Islet precursor cell (in vitro differentiated cells): ENCODE data around the gene GADL1.

Experiments
- DNase-seq: peaks from one replicate; pipeline ENCODE4 v3.0.0-alpha.2; 2018

Gene GADL1

DNA sequence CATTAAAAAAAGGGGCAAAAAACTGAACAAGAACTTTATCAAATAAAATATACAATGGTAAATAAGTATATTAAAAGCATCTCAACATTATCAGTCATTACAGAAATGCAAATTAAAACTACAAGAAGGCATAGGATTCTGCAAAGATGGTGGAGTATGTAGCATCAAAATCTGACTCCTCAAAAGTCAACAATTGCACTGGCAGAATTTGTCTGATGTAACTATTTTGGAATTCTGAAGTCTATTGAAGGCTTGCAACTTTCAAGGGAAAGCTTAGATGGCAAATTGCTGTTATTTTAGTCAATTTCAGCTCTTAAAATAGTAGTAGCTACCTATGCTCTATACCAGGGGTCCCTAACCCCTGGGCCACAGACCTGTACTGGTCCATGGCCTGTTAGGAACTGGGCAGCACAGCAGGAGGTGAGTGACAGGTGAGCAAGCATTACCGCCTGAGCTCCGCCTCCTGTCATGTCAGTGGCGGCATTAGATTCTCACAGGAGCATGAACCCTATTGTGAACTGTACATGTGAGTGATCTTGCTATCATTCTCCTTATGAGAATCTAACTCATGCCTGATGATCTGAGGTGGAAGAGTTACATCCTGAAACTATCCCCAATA lies 180.5 kb downstream of the GADL1 start:
- no peak for DNase-seq

DNA sequence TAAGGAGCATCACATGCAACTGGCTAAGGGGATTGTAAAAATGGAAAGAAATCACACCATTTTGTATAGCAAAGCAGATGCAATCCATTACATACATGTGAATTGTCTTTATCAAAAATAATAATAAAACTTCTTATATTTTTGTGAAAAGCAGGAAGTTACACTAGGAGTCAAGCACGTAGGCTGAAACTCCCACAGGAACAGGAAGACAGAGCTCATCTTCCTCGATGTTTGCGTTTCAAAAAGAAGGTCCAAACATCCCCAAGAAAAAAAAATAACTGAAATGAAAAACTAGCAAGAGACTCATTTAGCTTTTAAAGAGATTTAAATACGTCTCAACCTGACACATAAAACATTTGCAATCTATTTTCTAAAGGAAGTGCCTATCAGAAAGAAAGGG lies 181.5 kb downstream of the GADL1 start:
- no peak for DNase-seq

DNA sequence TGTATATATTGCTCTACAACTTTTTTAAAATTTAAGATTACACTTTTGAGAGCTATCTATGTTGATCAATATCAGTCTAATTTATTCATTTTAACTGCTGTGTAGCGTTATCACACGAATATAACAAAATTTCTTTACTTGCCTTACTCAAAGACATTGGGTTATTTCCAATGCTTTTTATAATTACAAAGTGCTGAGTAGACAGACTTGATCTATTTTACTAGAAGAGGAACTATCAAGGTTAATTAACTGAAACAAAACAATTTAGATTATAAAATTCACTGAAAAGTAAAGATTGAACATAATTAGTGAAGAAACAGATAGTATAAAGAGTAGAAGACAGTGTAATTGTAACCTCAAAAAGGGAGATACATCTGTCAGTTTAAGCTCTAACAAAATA lies 182.6 kb downstream of the GADL1 start:
- DNase-seq, result no peak

DNA sequence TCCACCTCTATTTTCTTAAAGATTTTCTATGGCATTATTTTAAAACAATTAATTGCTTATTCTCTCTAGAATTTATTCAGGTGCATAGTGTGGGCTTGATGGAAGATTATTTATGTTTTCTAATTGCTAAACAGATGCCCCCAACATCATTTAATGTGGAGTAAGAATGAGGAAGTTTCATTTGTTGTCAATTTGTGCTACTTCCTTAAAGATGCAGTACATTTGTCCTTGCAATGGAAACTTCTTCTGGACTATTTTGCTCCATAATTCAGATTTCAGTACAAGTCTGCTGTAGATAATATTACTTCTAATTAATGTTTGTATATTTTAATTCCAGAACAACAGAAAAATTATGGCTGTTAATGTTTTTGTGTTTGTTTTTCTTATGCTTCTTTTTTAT lies 183.3 kb downstream of the GADL1 start:
- DNase-seq, result no peak

DNA sequence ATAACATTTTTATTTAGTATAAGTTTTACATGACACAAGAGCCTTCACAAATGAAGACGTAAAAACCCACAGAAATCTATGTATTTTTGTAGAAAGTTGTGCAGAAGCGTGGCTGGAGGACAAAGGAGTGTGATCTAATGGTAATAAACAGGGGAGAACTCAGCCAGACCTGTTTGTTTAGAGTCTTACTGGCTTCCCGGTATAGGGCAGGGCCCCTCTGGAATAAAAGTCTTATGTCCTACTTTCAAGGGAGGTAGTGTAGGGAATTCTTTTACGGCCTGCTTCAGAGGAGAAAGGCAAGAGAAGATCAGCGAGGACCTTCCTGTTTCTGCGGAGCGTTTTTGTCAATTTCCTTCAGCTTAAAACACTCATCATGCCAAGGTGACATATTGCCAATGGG lies 184.4 kb downstream of the GADL1 start:
- no peak for DNase-seq

DNA sequence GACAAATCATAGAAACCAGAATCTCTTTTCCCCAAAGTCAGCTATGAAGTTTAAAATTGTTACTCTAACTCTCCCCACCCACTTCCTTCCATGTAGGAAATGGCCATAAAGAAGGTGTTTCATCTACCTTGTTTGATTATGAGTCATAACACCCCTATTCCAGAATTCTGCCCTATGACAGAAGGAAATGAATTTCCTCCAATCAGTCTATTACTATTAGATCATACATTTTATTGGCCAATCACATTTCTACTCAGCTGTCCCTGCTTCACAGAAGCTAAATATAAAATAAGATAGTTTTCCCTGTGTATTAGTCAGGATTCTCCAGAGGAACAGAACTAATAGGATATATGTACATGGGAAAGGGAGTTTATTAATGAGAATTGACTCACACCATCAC lies 186.0 kb downstream of the GADL1 start:
- no peak for DNase-seq

DNA sequence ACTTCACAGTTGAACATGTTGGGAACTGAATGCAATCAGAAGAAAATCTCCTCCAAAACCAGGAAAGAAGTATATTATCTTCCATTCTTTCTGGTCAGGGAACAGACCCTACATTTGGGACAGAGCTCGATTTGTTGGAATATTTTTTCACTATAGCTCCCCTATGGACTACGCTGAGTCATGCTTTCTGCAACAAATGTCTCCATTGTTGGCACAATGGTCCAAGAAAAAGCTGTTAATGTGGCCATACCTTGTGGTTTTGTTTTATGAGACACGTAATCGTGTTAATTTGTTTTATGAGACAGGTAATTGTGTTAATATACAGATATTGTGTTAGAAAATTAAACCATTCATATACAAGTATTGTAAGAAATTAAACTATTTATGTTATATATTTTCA lies 186.6 kb downstream of the GADL1 start:
- no peak for DNase-seq

DNA sequence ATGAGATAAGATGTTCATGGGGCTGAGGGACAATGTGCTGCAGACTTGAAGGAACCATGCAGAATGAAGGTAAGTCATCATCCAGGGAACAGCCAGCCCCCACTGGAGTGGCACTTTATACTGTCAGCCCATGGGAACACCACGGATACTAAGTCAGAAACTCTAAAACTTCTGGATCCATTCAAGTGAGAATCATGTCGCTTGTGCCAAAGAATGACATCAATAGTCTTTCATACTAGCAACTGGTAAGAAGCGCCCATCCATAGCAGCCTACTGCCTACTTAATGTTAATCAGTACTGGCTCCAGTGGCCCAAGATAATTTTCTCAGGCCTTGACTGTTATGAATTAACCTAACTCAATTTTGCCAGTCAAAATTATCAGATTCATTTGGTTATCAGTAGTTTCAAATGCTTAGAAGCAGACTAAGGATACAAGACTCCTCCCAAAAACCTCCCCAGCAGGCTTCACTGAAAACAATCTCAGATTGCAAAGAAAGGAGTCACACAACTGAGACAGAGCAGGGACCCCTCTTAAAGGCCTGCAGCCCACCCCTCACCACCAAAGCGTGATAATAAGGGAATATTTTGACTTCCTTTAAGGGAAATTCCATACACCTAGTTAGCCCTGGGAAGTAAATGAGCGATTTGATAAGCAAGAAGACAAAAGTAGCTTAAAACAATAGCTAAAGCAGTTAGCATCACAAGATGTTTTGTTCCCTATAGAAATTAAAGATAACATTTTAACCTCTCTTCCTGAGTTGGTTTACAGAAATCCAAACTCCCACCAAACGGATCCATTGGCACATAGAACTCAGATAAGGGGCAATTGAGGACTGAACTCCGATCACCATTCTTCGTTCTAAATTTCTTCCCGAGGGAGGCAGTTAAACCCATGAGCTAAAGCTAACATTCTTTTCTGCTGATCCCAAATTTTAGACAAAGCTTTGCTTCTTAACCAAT lies 189.2 kb downstream of the GADL1 start:
- no peak for DNase-seq

DNA sequence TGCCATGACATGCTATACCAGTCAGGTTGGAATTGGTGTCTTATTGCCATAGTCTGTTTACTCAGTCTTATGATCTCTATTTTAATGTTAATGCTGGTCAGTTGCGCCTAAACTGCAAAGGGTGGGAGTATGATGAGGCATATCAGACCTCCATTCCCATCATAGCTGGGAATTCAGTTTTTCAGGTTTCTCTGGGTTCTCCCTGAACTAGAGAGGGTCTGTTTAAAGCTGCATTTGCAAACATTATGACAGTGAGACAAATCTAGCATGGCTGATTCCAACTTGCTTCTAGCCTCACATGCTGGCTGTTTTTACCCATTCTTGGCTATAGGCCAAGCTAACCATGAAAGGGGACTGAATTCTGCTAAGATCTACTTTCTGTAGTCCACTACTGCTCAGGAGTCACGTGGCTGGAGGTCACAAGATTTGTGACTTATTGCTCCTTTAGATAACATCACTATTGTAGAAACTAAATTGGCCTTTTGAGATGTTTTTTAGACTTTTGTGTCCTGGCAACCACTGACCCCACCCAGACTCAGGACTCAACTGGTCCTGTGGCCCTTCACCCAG lies 191.5 kb downstream of the GADL1 start:
- no peak for DNase-seq

DNA sequence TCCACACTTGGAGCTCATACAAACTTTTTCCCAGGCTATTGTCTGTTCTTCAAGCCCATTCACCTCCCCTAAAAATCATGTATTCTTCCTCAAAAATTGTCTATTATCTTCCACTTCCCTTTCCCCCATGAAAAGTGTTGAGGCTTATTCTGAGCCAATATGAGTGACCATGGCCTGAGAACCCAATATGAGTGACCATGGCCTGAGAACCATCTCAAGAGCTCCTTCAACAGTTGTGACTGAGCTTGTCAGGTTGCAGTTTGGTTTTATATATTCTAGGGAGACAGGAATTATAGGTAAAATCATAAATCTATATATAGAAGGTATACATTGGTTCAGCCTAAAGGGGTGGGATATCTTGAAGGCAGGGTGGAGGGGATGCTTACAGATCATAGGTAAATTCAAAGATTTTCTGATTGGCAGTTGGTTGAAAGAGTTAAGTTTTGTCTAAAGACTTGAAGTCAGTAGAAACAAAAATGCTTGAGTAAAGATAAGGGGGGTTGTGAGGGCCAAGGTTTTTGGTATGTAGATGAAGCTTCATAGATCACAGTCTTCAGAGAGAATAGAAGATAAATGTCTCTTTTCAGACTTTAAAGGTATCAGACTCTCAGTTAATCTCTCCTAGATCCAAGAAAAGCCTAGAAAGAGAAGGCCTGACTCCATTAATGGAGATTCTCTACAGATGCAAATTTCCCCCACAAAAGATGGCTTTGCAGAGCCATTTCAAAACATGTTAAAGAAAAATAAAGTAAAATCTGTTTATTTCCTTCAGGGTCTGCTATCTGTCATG lies 192.2 kb downstream of the GADL1 start:
- no peak for DNase-seq

DNA sequence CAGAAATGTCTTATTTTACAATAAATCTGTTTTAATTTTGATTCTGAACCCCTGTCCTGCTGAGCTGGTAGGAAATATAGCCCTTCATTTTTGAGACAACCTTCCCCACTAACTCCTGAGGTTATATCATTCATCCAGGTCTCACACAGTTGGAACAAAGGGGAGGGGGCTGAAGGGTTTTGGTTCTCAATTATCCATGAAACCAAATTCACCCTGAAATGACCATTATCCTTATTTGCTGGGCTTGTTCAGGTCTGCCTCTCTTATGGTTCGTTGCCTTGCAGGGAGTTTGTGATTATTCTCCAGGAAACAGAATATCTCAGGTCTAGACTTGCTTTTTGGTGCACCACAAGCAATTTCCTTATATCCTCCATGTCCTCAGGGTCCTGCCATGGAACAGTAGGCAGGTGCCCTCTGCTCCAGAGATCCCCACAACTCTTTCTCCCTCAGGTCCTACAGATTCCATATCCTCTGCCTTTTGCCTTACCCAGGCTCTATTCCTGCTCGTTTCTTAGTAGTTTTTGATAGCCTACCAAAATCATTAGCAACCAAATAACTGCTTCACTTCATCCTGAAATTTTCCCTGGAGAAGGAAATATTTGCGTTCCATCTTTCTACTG lies 193.6 kb downstream of the GADL1 start:
- no peak for DNase-seq

DNA sequence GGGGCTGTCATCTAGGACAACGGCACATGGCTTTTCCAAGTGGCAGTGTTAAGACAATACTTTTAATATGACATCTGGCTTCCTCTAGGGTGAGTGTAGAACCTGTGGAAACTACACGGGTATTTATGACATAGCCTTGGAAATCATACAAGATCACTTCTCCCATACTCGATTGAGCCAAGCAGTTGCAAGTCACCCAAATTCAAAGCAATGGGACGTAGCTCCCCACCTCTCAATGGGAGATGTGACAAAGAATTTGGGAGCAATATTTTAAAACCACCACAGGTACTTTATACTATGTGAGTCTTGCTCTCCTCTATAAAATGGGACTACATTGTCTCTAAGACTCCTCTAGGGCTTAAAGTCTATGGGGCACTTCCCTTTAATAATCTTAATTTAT lies 194.5 kb downstream of the GADL1 start:
- DNase-seq, result no peak

DNA sequence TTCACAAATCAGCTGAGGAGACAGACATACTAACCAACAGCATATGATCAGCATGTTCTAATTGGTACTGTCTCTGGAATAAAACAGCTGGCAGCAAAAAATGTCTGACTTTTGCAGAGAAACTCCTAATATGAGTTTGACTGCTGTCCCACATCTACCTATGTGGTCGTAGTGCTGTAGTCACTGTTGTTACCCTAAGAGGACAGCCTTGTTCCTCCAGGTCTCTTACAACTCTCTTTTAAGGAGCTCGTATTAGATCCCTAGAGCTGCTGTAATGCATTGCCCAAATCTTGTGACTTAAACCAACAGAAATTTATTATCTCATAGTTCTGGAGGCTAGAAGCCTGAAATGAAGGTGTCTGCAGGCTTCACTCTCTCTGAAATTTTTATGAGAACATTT lies 195.9 kb downstream of the GADL1 start:
- DNase-seq, result no peak

DNA sequence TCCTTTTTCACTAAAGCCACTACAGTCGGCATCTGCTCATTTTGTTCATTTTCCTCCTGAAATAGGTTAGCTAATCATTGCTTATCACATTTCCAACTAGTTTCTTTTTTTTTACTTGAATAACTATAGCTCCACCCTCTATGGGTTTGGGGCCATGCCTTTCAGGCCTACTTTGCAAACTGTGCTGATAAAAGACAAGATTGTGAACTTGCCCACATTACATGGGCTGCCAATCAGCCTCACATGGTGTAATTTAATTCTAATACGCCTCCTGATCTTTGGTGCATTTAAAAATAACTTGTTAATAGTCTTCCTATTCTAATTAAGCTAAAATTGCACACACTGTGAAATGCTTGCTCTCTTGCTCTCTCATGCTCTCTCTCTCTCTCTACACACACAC lies 197.6 kb downstream of the GADL1 start:
- DNase-seq, result no peak

DNA sequence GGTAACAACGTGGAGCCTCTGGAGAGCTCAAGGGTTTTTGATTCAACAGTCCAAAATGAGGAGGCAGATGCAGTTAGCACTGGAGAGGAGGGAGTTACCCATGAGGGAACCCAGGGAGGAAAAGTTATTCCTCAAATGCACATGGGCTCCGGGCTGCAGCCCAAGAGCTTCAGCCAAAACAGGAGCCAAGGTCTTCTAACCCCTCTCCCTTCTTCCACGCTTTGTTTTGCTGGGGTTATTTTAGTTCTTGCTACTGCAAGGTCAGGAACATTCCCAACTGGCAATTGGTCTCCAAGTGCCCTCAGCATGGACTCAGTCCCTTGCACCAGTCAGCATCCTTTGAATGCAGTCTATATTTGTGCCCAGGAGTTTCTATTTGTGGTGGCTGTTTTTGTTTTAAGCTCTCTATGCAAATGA lies 198.1 kb downstream of the GADL1 start:
- no peak for DNase-seq

DNA sequence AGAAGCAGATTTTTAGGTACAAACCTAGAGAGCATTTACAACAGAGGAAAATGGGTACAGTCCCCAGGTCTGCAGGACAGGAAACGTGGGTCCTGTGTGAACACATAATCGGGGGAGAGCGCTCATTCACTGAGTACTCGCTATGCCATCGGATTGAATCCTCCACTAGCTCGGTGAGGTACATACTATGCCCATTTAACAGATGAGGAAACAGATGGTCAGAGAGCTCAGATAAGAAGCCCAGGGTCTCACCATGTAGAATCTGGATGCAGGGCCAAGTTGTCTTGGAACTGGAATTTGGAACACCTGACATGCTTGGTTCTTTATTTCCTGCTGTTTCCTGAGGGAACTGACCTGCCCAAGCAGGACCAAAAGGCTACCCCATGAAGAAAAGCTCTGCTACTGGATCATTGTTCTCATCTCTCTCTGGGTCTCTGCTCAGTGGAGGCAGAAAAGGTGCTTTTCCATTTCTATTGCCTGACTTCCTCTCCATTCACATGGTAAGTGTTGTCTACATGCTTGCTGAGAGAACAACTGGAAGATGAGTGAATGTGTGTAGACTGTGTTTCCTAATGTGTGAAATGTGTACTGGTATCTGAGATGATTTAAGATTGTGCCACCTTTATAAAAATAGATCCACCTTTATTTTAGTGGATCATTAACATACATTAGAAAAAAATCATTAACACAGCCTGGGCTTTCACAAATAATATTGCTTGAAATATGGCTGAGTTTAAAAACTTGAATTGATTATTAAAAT lies 199.0 kb downstream of the GADL1 start:
- no peak for DNase-seq

DNA sequence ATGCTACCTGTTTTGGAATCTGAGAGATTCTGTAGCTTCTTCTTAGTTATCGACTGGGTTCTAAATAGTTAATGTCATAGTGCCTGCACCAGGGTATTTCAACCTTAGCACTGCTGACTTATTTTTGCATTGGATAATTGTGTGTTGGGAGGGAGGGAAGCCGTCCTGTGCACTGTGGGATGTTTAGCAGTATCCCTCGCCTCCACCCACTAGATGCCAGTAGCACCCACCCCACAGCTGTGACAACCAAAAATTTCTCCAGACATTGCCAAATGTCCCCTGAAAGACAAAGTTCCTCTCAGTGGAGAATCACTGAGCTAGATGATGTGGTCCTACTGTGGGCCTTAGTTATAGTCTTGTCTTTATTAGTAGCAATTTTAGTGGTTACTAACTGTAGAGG lies 199.8 kb downstream of the GADL1 start:
- DNase-seq, result no peak

DNA sequence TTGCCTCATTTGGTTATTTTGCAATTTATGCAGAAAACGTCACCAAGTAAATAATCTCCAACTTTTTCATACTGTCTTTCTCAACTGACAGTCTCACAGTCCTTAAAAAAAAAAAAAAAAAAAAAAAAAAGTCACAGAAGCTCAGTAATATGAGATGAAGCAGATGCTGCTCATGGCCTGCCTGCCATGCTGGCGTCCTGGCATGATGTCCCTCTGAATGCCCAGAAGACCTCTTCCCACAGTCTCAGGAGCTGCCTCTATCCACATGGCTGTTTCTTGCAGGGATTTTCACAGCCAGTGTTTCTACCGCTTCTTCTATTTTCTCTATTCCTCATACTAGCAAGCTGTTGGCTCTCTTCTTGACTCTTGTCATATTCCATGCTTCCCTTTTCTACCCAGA lies 200.3 kb downstream of the GADL1 start:
- no peak for DNase-seq

DNA sequence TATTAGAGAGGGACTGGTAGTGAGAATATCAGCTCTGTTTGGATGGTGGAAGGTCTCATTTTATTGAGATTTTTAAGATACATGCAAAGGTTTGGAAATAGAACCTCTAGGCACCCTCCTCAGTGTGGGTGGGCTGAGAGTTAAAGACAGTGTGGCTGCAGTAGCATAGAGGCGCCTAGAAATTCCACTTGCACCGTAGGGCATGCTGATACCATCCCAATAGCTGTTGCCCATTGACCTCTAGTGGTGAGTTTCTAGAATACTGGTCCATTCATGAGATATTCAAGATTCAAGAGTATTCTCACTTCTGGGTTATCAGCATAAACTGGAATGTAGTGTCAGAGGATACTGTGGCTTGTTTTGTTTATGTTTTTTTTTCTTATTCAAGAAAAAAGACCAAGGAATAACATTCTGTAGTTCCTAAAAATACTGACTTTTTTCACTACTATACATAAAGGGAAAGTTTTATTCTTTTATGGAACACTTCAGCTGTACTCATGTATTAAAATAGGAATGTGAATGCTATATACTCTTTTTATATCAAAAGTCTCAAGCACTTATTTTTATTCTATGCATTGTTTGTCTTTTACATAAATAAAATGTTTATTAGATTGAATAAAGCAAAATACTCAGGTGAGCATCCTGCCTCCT lies 200.9 kb downstream of the GADL1 start:
- DNase-seq, result peak; percentile 76

DNA sequence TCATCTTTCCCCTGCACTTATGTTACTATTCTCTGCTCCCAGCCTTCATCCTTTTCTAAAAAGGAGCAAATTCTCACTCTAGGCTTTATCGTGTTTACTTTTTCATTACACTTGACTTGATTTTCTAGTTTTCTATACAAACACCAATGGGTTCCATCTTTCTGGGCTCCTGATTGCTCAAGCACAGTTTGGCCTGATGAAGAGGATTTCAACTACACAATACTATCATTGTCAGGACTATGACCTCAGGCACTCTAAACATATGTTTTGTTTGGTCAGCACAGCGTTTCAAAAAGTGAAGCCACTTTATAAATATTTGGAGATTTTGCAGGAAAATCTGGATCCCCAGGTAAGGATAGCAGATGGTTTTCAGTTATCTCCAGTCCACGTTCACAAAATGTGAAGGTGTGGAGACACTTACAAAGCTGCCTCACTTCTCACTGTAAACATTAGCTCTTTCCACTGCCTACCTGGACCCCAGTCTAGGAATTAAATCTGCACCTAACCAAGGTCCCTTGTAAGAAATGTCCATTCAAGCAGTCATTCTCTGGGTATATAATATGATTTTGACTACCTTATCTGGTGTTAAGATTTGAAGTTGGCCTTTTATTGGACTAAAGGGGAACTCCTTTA lies 201.8 kb downstream of the GADL1 start:
- no peak for DNase-seq

DNA sequence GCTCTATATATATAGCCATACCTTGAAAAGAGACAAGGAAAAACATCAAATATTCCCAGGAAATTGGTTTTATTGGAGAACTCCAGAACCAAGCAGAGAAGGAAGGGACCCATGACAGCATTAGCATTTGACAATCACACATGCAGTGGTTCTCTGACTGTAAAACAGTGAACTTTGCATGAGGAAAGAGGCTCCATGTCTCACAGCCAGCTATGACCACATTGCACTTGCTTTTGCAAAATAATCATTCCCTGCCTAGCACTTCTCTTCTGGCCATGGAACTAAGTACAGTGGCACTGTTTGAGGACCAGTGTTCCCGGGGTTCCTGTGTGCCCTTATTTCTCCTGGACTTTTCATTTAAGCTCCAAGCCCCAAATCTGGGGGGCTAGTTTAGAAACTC lies 202.5 kb downstream of the GADL1 start:
- DNase-seq, result no peak
